Erythroblast (primary cell): ENCODE data around the gene GTSF1L.

Experiments
- DNase-seq, 2 experiments: peaks; one replicate each; lab custom pipeline; 2025; lab: John Stamatoyannopoulos, UW
- GATA1 ChIP-seq: IDR thresholded peaks from 2 replicates; pipeline ENCODE4 v1.6.1; 2011; ENCODE audit warnings: low read depth, mild to moderate bottlenecking, control low read depth, low read length, moderate library complexity
- POLR2A ChIP-seq: IDR thresholded peaks from 2 replicates; pipeline ENCODE4 v1.6.1; 2011; ENCODE audit warnings: mild to moderate bottlenecking, low read length

Gene GTSF1L

GRCh38 chr20:43751167-43752050 is 24.6 kb upstream of the GTSF1L start:
- no peak for DNase-seq
- TF ChIP-seq GATA1 (no peak), POLR2A (no peak)

GRCh38 chr20:43750774-43751166 is 24.0 kb upstream of the GTSF1L start:
- no peak for DNase-seq
- no peak for TF ChIP-seq GATA1
- no peak for TF ChIP-seq POLR2A

DNA sequence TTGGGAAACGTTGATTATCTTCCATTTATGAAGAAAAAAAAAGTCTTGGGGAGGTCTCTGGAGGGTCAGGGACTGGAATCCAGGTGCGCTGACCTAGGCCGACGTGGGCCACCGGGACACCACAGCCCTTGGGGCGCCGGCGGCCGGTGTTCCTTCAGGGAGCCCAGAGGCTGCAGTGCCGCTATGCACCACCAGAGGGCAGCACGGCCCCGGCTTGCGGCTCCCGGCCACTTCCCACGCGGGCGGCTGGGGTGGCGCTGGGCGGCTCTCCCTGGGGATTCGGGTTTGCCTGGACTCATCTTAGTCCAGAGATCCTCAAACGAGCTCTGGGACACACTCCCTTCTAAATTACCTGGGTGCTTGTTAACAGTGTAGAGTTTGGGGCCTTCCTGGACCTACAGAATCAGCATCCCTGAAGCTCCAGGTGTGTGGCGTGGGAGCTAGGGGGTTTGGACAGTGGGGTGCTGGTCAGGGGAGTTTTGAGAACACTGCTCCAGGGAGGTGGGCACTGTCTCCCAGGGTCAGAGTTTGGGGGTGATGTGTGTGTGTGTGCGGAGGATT is 23.0 kb upstream of the GTSF1L start:
- DNase-seq = peak; percentile 44 to 73
- TF ChIP-seq POLR2A (no peak), GATA1 (no peak)

- no peak for DNase-seq
- TF ChIP-seq POLR2A (no peak), GATA1 (no peak)
These were observed 21.5 kb upstream of the GTSF1L start for GRCh38 chr20:43748274-43748673.

DNA sequence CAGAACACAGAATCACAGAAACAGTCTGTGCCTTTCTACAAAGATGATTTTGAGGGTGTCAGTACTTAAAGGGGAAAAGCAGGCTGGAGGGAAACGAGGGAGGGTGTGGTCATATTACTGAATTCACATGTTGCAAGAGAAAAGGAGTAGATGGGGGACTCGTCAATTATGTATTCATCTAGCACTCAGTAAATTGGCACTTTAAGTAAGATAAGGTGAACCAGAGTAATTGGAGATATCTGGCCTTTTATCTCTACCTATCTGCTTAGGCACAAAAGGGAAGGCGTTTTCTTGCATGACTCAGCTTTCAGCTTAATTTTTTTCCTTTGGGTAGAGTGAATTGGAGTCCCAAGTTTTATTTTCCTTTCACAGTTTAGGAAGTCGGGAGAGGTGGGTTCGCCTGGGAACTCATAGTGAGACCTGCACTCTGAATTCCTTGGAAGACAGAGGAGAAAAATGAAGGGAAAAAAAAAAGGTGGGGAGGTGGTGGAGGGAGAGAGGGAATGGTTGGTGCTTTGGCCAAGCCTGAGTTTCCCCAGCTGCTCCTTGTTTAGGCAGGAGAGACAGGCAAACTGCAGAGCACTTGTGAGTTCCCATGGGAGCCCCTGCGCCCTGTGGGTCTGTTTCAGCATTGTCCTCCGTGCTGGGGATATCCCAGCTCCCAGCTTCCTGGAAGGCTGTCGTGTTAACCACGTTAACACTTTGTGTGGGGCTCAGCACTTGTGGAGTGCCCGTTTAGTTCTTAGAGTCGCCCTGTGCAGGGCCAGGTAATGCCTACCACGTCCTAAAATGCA is 19.7 kb upstream of the GTSF1L start:
- DNase-seq = peak; percentile 27 to 42
- TF ChIP-seq GATA1 (no peak), POLR2A (no peak)

- peak in 1 of 2 experiments; percentile 7 for DNase-seq
- TF ChIP-seq POLR2A (no peak), GATA1 (no peak)
These were observed 18.3 kb upstream of the GTSF1L start for GRCh38 chr20:43744966-43745730.

DNA sequence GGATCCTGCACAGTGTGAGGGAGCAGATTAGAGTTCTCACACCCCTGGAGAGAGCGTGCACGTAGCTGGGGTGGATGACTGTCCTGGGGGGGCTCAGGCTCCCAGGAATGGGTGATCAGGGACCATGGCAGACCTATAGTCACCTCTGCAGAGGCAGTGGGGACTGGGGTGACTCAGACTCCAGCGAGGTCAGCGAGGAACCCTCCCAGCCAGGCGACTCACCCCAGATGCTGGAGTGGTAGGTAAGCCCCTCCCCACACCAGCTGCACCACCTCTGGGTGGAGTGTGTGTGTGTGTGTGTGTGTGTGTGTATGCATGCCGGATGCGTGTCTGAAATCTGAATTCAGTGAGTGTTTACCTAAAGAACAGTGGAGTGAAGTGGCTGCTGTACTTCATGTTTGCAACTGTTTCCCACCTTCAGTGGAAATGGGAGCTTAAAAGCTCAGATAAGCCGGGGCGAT is 17.4 kb upstream of the GTSF1L start:
- DNase-seq = peak in 1 of 2 experiments; percentile 10
- TF ChIP-seq GATA1 = no peak
- TF ChIP-seq POLR2A = no peak

DNA sequence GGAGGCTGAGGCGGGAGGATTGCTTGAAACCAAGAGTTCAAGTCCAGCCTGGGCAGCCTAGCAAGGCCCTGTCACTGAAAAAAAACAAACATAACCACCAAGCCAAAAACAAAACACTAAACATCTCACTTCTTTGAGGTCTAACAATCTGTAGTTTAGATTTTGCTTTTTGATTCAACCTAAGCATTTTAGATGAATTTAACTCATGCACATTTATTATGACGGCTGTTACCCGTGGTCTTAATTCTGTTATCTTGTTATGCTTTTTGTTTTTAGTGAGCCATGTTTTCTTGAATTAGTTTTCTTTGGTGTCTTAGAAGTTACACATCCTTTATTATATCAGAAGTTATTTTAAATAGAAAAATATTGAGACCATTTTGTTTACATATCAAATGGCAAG is 13.8 kb upstream of the GTSF1L start:
- DNase-seq = no peak
- TF ChIP-seq POLR2A (no peak), GATA1 (no peak)

- DNase-seq = no peak
- no peak for TF ChIP-seq GATA1
- TF ChIP-seq POLR2A = no peak
These were observed 12.4 kb upstream of the GTSF1L start for GRCh38 chr20:43739148-43739749.

GRCh38 chr20:43737925-43738324 is 11.1 kb upstream of the GTSF1L start:
- no peak for TF ChIP-seq POLR2A
- TF ChIP-seq GATA1 = no peak
- no peak for DNase-seq

DNA sequence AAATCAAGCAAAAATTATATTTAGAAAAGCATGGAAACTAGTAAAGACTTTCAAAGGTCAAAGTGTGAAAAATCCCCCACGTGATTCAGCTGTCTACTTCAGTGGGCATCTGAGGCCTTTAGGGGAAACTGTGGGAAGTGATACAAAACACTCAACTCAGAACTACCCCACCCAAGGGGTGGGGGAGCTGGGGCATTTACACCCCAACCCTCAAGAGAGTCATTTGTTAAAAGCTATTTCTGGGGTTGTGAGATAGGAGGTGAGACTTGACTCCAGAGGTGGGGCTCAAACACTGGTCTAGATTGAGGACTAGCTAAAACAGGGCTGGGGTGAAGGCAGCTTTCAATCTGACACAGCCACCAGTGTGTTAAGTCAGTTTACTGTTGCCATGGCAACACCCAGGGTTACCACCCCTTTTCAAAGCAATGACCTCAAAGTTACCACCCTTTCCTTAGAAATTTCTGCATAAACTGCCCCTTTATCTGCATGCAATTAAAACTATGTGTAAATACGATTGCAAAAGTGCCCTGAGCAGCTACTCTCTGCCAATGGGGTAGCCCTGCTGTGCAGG is 9.9 kb upstream of the GTSF1L start:
- peak; percentile 40 to 71 for DNase-seq
- TF ChIP-seq POLR2A (no peak), GATA1 (no peak)

DNA sequence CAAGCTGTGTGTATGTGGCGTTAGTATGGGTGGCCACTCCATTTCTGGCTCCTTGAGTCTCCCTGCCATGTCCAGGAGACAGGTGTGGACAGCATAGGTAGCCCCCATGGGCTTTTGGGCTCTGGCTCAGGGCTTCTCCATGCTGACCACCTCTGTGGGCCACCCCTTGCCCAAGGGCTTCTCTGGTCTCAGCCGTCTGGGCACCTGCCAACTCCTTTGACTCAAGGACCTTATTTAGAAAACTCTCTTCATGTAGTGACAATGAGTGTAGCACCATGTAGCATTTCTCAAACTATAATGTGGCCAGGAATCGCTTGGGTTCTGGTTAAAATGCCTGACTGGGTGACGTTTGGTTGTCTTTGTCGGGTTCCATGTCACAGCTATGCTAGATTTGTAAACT is 5.1 kb upstream of the GTSF1L start:
- TF ChIP-seq GATA1 = no peak
- no peak for TF ChIP-seq POLR2A
- DNase-seq = no peak
